ENCODE results near the gene HSPE1.
"Not testable (repeated sequence)": the region's sequence is repeated elsewhere in the genome, so short reads cannot be mapped to it uniquely, and the experiment has no call there.

Gene HSPE1

GRCh38 chr2:197498235-197498936 is 1.8 kb upstream of the HSPE1 start:
- DNase-seq (ENCODE audit: low spot score): no peak

GRCh38 chr2:197498937-197499593 is 1.1 kb upstream of the HSPE1 start:
- peak; percentile 57 for DNase-seq (ENCODE audit: low spot score)

GRCh38 chr2:197500503-197501131 is 438 bp downstream of the HSPE1 start:
- no peak for DNase-seq (ENCODE audit: low spot score)

GRCh38 chr2:197502201-197502600 is 2.0 kb downstream of the HSPE1 start:
- no peak for DNase-seq (ENCODE audit: low spot score)

GRCh38 chr2:197502685-197503084 is 2.5 kb downstream of the HSPE1 start:
- DNase-seq (ENCODE audit: low spot score): no peak

- no peak for DNase-seq (ENCODE audit: low spot score)
Measured at GRCh38 chr2:197504000-197504399, 3.8 kb downstream of the HSPE1 start.

- DNase-seq (ENCODE audit: low spot score): no peak
Measured at GRCh38 chr2:197504512-197504911, 4.3 kb downstream of the HSPE1 start.

GRCh38 chr2:197506658-197507057 is 6.5 kb downstream of the HSPE1 start:
- DNase-seq (ENCODE audit: low spot score): no peak

- DNase-seq (ENCODE audit: low spot score): no peak
Measured at GRCh38 chr2:197513915-197514314, 13.7 kb downstream of the HSPE1 start.

- no peak for DNase-seq (ENCODE audit: low spot score)
Measured at GRCh38 chr2:197514754-197515153, 14.6 kb downstream of the HSPE1 start.

- DNase-seq (ENCODE audit: low spot score): peak; percentile 82
Measured at GRCh38 chr2:197515315-197515738, 15.1 kb downstream of the HSPE1 start.

- peak; percentile 96 for DNase-seq (ENCODE audit: low spot score)
Measured at GRCh38 chr2:197515739-197516392, 15.7 kb downstream of the HSPE1 start, which contains the start of gene MOB4. Gene MOB4 (plus strand): TSS chr2:197516066. CDS start chr2:197516087, 21 bp downstream.

- DNase-seq (ENCODE audit: low spot score): no peak
Measured at GRCh38 chr2:197516393-197516761, 16.2 kb downstream of the HSPE1 start.

GRCh38 chr2:197517150-197517549 is 17.0 kb downstream of the HSPE1 start:
- no peak for DNase-seq (ENCODE audit: low spot score)

- DNase-seq (ENCODE audit: low spot score): no peak
Measured at GRCh38 chr2:197538412-197538811, 38.2 kb downstream of the HSPE1 start.

GRCh38 chr2:197539734-197540133 is 39.6 kb downstream of the HSPE1 start:
- no peak for DNase-seq (ENCODE audit: low spot score)

- no peak for DNase-seq (ENCODE audit: low spot score)
Measured at GRCh38 chr2:197543206-197543605, 43.0 kb downstream of the HSPE1 start.

GRCh38 chr2:197547163-197547900 is 47.2 kb downstream of the HSPE1 start:
- DNase-seq (ENCODE audit: low spot score): no peak

GRCh38 chr2:197548582-197548981 is 48.4 kb downstream of the HSPE1 start:
- DNase-seq (ENCODE audit: low spot score): no peak

GRCh38 chr2:197551260-197551659 is 51.1 kb downstream of the HSPE1 start:
- not testable (repeated sequence) for DNase-seq (ENCODE audit: low spot score)
